Gastroesophageal sphincter (tissue), 4 donors: ENCODE results near the gene KLHL40. TPM values are rescaled to one million over a fixed set of nuclear protein-coding genes. Genes with fewer than 3 reads are reported as not detected.

Experiments
- ATAC-seq: fragments of 150-250 bp; one replicate; pipeline ENCODE4 v1.9.1; 2016; ENCODE audit warnings: mild to moderate bottlenecking, moderate library complexity
- H3K27ac ChIP-seq, 4 donors: fragments of 200-600 bp; sonication (generic) in 3 of 4; 1 replicate in 3 of 4; 2 replicates in 1 of 4; pipeline ENCODE4 v1.5.1; 2016 to 2019
- H3K27me3 ChIP-seq: fragments of 200-600 bp; sonication (generic); one replicate; pipeline ENCODE4 v1.5.1; 2019
- H3K36me3 ChIP-seq, 2 donors: fragments of 200-600 bp; sonication (generic); one replicate each; pipeline ENCODE4 v1.5.1; 2019; ENCODE audit warnings: control low read depth in 1 of 2
- H3K4me1 ChIP-seq, 3 donors: fragments of 200-600 bp; sonication (generic); 1 replicate in 2 of 3; 2 replicates in 1 of 3; pipeline ENCODE4 v1.5.1; 2016 to 2019; ENCODE audit warnings: control low read depth in 2 of 3
- H3K4me3 ChIP-seq, 2 donors: fragments of 200-600 bp; sonication (generic); one replicate each; pipeline ENCODE4 v1.5.1; 2019; ENCODE audit warnings: mild to moderate bottlenecking in 1 of 2, moderate library complexity in 1 of 2
- H3K9me3 ChIP-seq, 3 donors: fragments of 200-600 bp; sonication (generic); one replicate each; pipeline ENCODE4 v1.5.1; 2017 to 2019; ENCODE audit warnings: control low read depth in 2 of 3
- EP300 ChIP-seq: sonication (generic); formaldehyde crosslinking; IDR thresholded peaks from one replicate; pipeline ENCODE4 v1.6.1; 2017; ENCODE audit warnings: antibody characterized with exemption, mild to moderate bottlenecking
- POLR2A ChIP-seq, 2 donors: fragments of 450-650 bp; IDR thresholded peaks; one replicate each; pipeline ENCODE4 v1.6.1; 2017; ENCODE audit warnings: antibody characterized with exemption in 2 of 2, mild to moderate bottlenecking in 2 of 2, moderate library complexity in 1 of 2
- POLR2AphosphoS5 ChIP-seq: sonication (generic); formaldehyde crosslinking; IDR thresholded peaks from one replicate; pipeline ENCODE4 v1.6.1; 2017; ENCODE audit warnings: antibody characterized with exemption
- WGBS, 2 donors: methylation state at CpG; one replicate each; pipeline ENCODE4 v1.1.5; 2018; ENCODE audit warnings: low coverage in 1 of 2; 5-methylcytosine and 5-hydroxymethylcytosine counted together
- total RNA-seq, 4 donors: library from RNA; depleted of rRNA; stranded (reverse); fragments of >200 nt; gene quantifications; one replicate each; pipeline ENCODE4 v1.1.0, GENCODE V29; 2016
- TF ChIP-seq, protein P1 (sequence below), 4 experiments: fragments of 200-600 bp in 2 of 4; fragments of 450-650 bp in 2 of 4; sonication (generic) in 1 of 4; IDR thresholded peaks; one replicate each; pipeline ENCODE4 v1.5.1; 2017 to 2019; ENCODE audit warnings: antibody characterized with exemption in 4 of 4, mild to moderate bottlenecking in 2 of 4, moderate library complexity in 2 of 4

The KLHL40 gene
- total RNA-seq, 4 donors from 2014 or later, result not detected

DNA sequence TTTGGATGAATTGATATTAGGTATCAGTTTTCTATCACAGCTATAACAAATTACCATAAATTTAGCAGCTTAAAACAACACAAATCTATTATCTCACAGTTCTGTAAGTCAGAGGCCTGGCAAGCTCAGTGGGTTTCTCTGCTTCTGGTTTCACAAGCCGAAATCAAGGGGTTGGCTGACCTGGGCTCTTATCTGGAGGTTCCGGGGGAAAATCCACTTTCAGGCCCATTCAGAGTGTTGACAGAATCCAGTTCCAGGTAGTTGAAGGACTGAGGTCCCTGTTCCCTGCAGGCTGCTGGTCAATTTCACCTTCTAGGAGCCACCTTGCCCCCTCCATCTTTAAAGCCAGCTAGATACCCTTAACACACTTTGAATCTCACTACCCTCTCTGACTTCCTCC lies 28.4 kb downstream of the KLHL40 start:
- Histone ChIP-seq H3K9me3 (no peaks in the 10 kb centered on the region), H3K36me3 (no peaks in the 10 kb centered on the region), H3K27ac (no peak overlapping the region), H3K27me3 (no peaks in the 10 kb centered on the region), H3K4me1 (no peaks in the 10 kb centered on the region), H3K4me3 (no peak overlapping the region)
- 92 to 100% methylated on average over 2 of the region's 2 CpGs for WGBS, 2 donors
- no peak for ATAC-seq
- no peak for TF ChIP-seq POLR2AphosphoS5
- TF ChIP-seq, protein P1, sequence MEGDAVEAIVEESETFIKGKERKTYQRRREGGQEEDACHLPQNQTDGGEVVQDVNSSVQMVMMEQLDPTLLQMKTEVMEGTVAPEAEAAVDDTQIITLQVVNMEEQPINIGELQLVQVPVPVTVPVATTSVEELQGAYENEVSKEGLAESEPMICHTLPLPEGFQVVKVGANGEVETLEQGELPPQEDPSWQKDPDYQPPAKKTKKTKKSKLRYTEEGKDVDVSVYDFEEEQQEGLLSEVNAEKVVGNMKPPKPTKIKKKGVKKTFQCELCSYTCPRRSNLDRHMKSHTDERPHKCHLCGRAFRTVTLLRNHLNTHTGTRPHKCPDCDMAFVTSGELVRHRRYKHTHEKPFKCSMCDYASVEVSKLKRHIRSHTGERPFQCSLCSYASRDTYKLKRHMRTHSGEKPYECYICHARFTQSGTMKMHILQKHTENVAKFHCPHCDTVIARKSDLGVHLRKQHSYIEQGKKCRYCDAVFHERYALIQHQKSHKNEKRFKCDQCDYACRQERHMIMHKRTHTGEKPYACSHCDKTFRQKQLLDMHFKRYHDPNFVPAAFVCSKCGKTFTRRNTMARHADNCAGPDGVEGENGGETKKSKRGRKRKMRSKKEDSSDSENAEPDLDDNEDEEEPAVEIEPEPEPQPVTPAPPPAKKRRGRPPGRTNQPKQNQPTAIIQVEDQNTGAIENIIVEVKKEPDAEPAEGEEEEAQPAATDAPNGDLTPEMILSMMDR (IDR thresholded peaks at IDR 0.05), result no peak
- TF ChIP-seq POLR2A (IDR thresholded peaks at IDR 0.05), result no peak

DNA sequence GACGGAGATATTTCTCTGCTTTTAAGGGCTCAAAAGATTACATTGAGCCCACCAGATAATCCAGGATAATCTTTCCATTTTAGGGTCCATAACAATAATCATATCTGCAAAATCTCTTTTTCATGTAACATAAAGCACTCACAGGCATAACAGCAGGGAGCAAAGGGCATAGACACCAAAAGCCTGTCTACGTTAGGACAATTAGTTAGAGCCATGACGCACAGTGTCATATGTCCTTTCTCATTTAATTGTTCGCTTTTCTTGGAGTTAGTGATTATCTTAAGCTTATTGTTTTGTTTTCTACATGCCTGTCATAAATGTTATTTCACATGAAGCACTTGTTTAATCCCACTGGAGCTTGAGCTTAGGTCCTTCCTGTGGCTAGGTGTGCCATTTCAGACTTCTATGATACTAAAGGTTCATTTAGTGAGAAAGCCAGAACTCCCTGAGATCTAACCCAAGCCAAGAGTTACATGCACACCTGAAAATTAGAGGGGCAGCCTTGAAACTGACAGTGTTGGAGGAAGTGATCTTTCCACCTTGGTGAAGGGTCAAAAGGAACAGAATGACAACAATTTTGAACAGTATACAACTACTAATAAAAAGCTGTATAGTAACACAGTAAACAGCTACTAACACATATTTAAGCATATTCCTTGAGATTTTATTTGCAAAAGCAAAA lies 29.0 kb downstream of the KLHL40 start:
- no peak overlapping the region for H3K4me3 ChIP-seq
- H3K27me3 ChIP-seq, result no peaks in the 10 kb centered on the region
- no peaks in the 10 kb centered on the region for H3K4me1 ChIP-seq
- H3K36me3 ChIP-seq, result no peaks in the 10 kb centered on the region
- 74 to 79% methylated on average over 3 of the region's 4 CpGs for WGBS, 2 donors
- H3K27ac ChIP-seq, result no peak overlapping the region
- TF ChIP-seq POLR2AphosphoS5 (no peak), POLR2A (IDR thresholded peaks at IDR 0.05) (no peak), EP300 (no peak)
- TF ChIP-seq, protein P1 (IDR thresholded peaks at IDR 0.05), result no peak
- no peak for ATAC-seq
- H3K9me3 ChIP-seq, result no peaks in the 10 kb centered on the region

DNA sequence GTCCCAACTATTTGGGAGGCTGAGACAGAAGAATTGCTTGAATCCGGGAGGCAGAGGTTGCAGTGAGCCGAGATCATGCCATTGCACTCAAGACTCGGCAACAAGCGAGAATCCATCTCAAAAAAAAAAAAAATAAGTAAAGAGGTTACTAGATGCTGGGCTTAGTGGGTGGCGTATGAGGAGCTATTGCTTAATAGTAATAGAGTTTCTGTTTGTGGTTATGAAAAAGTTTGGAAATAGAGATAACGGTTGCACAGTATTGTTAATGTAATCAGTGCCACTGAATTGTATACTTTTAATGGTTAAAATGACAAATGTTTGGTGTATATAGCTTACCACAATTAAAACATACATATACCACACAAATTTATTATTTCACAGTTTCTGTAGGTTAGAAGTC lies 32.0 kb downstream of the KLHL40 start:
- Histone ChIP-seq H3K9me3 (no peaks in the 10 kb centered on the region), H3K4me1 (no peaks in the 10 kb centered on the region), H3K27ac (no peak overlapping the region), H3K27me3 (no peaks in the 10 kb centered on the region), H3K36me3 (no peaks in the 10 kb centered on the region), H3K4me3 (no peak overlapping the region)
- TF ChIP-seq EP300, result no peak
- no peak for TF ChIP-seq POLR2A (IDR thresholded peaks at IDR 0.05)
- TF ChIP-seq POLR2AphosphoS5, result no peak
- TF ChIP-seq, protein P1 (IDR thresholded peaks at IDR 0.05), result no peak
- 87 to 94% methylated on average over 5 to 6 of the region's 6 CpGs for WGBS, 2 donors
- no peak for ATAC-seq

DNA sequence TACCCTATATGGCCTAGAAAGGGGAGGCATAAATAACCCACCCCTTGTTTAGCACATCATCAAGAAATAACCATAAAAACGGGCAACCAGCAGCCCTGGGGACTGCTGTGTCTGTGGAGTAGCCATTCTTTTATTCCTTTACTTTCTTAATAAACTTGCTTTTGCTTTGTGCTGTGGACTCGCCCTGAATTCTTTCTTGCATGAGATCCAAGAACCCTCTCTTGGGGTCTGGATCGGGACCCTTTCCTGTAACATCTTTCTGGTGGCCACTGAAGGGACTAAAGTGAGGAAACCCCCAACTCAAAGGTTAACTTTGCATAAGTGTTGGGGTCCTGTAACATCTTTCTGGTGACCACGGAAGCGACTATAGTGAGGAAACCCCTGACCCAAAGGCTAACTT lies 33.0 kb downstream of the KLHL40 start:
- no peaks in the 10 kb centered on the region for H3K9me3 ChIP-seq

DNA sequence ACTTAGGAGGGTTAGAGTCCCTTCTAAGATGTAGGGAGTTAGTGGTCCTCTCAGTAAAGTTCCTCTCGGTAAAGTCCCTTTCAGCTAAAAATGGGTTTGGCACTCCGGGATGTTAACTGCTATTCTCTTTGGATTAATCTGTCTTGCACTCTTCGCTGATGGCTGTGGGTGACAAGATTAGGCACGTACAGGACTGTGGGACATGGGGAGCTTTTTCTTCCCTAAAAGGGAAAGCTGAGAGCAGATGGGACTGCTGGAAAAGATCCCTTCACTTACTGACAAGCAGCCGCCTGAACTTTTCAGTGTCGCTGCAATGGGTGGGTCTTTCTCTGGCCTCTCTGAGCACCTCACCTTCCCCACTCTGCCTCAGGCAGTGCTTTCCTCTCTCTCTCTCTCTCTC lies 33.7 kb downstream of the KLHL40 start:
- Histone ChIP-seq H3K27ac (no peak overlapping the region), H3K36me3 (no peaks in the 10 kb centered on the region), H3K27me3 (no peaks in the 10 kb centered on the region), H3K9me3 (no peaks in the 10 kb centered on the region), H3K4me3 (no peak overlapping the region), H3K4me1 (no peaks in the 10 kb centered on the region)
- 61 to 80% methylated on average over 1 to 6 of the region's 6 CpGs for WGBS, 2 donors
- TF ChIP-seq POLR2AphosphoS5 (no peak), POLR2A (IDR thresholded peaks at IDR 0.05) (no peak), EP300 (no peak)
- TF ChIP-seq, protein P1 (IDR thresholded peaks at IDR 0.05), result no peak
- ATAC-seq, result no peak

More for the DNA sequence above, 33.0 kb downstream of the KLHL40 start:
- Histone ChIP-seq H3K27ac (no peak overlapping the region), H3K4me3 (no peak overlapping the region), H3K4me1 (no peaks in the 10 kb centered on the region), H3K36me3 (no peaks in the 10 kb centered on the region), H3K27me3 (no peaks in the 10 kb centered on the region)
- TF ChIP-seq EP300, result no peak
- no peak for TF ChIP-seq POLR2AphosphoS5
- TF ChIP-seq POLR2A (IDR thresholded peaks at IDR 0.05), result no peak
- TF ChIP-seq, protein P1 (IDR thresholded peaks at IDR 0.05), result no peak
- 75 to 79% methylated on average over 2 to 3 of the region's 5 CpGs for WGBS, 2 donors
- ATAC-seq, result no peak
